Muscle layer of duodenum (tissue), 2 donors: ENCODE measurements around the gene CLTCL1.
"Not testable (repeated sequence)": the region's sequence is repeated elsewhere in the genome, so short reads cannot be mapped to it uniquely, and the experiment has no call there.

Experiments used
- H3K27ac ChIP-seq: one replicate; pipeline ENCODE4 v1.7.0; 2013; ENCODE audit warnings: mild to moderate bottlenecking, low read length
- H3K27me3 ChIP-seq: one replicate; pipeline ENCODE4 v1.7.0; 2013; ENCODE audit warnings: low read depth, mild to moderate bottlenecking, control low read depth, low read length
- H3K36me3 ChIP-seq, 2 donors: one replicate each; pipeline ENCODE4 v1.7.0; 2013; ENCODE audit warnings: low read length in 2 of 2, control low read depth in 1 of 2, mild to moderate bottlenecking in 1 of 2; ENCODE audit not compliant: insufficient read depth in 2 of 2, control insufficient read depth in 1 of 2
- H3K4me1 ChIP-seq, 2 donors: one replicate each; pipeline ENCODE4 v1.7.0; 2013; ENCODE audit warnings: low read length in 2 of 2, mild to moderate bottlenecking in 2 of 2, control low read depth in 1 of 2, moderate library complexity in 1 of 2; ENCODE audit not compliant: insufficient read depth in 2 of 2, control insufficient read depth in 1 of 2
- H3K4me3 ChIP-seq, 2 donors: one replicate each; pipeline ENCODE4 v1.7.0; 2013; ENCODE audit warnings: low read length in 2 of 2, low read depth in 1 of 2, mild to moderate bottlenecking in 1 of 2
- H3K9me3 ChIP-seq, 2 donors: one replicate each; pipeline ENCODE4 v1.7.0; 2013; ENCODE audit warnings: low read length in 2 of 2, control low read depth in 1 of 2, mild to moderate bottlenecking in 1 of 2; ENCODE audit not compliant: control insufficient read depth in 1 of 2
- donor health status: healthy.

The CLTCL1 gene

GRCh38 chr22:19291580-19292457, at the start of gene CLTCL1:
Gene CLTCL1 (minus strand): TSS chr22:19291719. CDS start chr22:19291641, 78 bp downstream.
- no peaks in the 10 kb centered on the region for H3K36me3 ChIP-seq
- no peak within 1 kb of the TSS for H3K27ac ChIP-seq
- H3K27me3 ChIP-seq, result no peaks in the 10 kb centered on the region
- no peaks in the 10 kb centered on the region for H3K9me3 ChIP-seq
- H3K4me3 ChIP-seq, result peak within 1 kb of the TSS; percentile 79 to 85
- peaks cover 0 to 14% of the 10 kb centered on the region in 2 donors for H3K4me1 ChIP-seq

GRCh38 chr22:19337137-19337536, 45.6 kb upstream of the CLTCL1 start:
- Histone ChIP-seq H3K4me3 (no peak overlapping the region), H3K27me3 (no peaks in the 10 kb centered on the region), H3K4me1 (no peaks in the 10 kb centered on the region), H3K36me3 (peaks cover 28 to 77% of the 10 kb centered on the region in 2 donors), H3K9me3 (peaks cover 8 to 23% of the 10 kb centered on the region in 2 donors), H3K27ac (no peak overlapping the region)

GRCh38 chr22:19336133-19337075, 44.9 kb upstream of the CLTCL1 start:
- H3K9me3 ChIP-seq, result peaks cover 8 to 26% of the 10 kb centered on the region in 2 donors
- no peaks in the 10 kb centered on the region for H3K27me3 ChIP-seq
- H3K36me3 ChIP-seq, result peaks cover 35 to 84% of the 10 kb centered on the region in 2 donors
- no peak overlapping the region for H3K4me3 ChIP-seq
- H3K4me1 ChIP-seq, result no peaks in the 10 kb centered on the region
- no peak overlapping the region for H3K27ac ChIP-seq

- Histone ChIP-seq H3K4me3 (no peak overlapping the region), H3K36me3 (peaks cover 49 to 78% of the 10 kb centered on the region in 2 donors), H3K4me1 (no peaks in the 10 kb centered on the region), H3K9me3 (peaks cover 8 to 19% of the 10 kb centered on the region in 2 donors), H3K27ac (no peak overlapping the region), H3K27me3 (no peaks in the 10 kb centered on the region)
Observed at GRCh38 chr22:19331975-19332374, 40.5 kb upstream of the CLTCL1 start.

- Histone ChIP-seq H3K27me3 (no peaks in the 10 kb centered on the region), H3K36me3 (peaks cover 45 to 73% of the 10 kb centered on the region in 2 donors), H3K4me1 (no peaks in the 10 kb centered on the region), H3K27ac (no peak overlapping the region), H3K4me3 (no peak overlapping the region), H3K9me3 (peaks cover 8 to 17% of the 10 kb centered on the region in 2 donors)
Observed at GRCh38 chr22:19331474-19331873, 40.0 kb upstream of the CLTCL1 start.

- Histone ChIP-seq H3K36me3 (peaks cover 39 to 68% of the 10 kb centered on the region in 2 donors), H3K4me1 (no peaks in the 10 kb centered on the region), H3K4me3 (no peak overlapping the region), H3K27ac (no peak overlapping the region), H3K9me3 (peaks cover 6 to 12% of the 10 kb centered on the region in 2 donors), H3K27me3 (no peaks in the 10 kb centered on the region)
Observed at GRCh38 chr22:19330865-19331418, 39.4 kb upstream of the CLTCL1 start.

GRCh38 chr22:19330205-19330604, 38.7 kb upstream of the CLTCL1 start:
- H3K36me3 ChIP-seq, result peaks cover 35 to 63% of the 10 kb centered on the region in 2 donors
- H3K4me3 ChIP-seq, H3K27ac ChIP-seq, H3K27me3 ChIP-seq, H3K4me1 ChIP-seq: not testable (repeated sequence)
- H3K9me3 ChIP-seq, result peaks cover 4 to 12% of the 10 kb centered on the region in 2 donors

- peaks cover 29 to 56% of the 10 kb centered on the region in 2 donors for H3K36me3 ChIP-seq
- no peaks in the 10 kb centered on the region for H3K4me1 ChIP-seq
- H3K27me3 ChIP-seq, result no peaks in the 10 kb centered on the region
- peaks cover 4 to 12% of the 10 kb centered on the region in 2 donors for H3K9me3 ChIP-seq
- H3K27ac ChIP-seq, result no peak overlapping the region
- H3K4me3 ChIP-seq, result no peak overlapping the region
Observed at GRCh38 chr22:19329454-19329853, 37.9 kb upstream of the CLTCL1 start.

GRCh38 chr22:19325296-19325948, 33.9 kb upstream of the CLTCL1 start:
- Histone ChIP-seq H3K9me3 (peaks cover 0 to 3% of the 10 kb centered on the region in 2 donors), H3K36me3 (peaks cover 9 to 23% of the 10 kb centered on the region in 2 donors), H3K4me3 (no peak overlapping the region), H3K27ac (no peak overlapping the region), H3K4me1 (no peaks in the 10 kb centered on the region), H3K27me3 (no peaks in the 10 kb centered on the region)

GRCh38 chr22:19323420-19323819, 31.9 kb upstream of the CLTCL1 start:
- not testable (repeated sequence) for H3K9me3 ChIP-seq, H3K4me1 ChIP-seq, H3K27me3 ChIP-seq, H3K27ac ChIP-seq, H3K4me3 ChIP-seq, H3K36me3 ChIP-seq
